SK-N-SH treated with all-trans-retinoic acid at 6 μM for 48 hours (cell line): ENCODE measurements around the gene SPOCK1.

Source experiments
- ESRRG ChIP-seq: fragments of 250-450 bp; sonication (Bioruptor Pico); IDR thresholded peaks from 2 replicates; pipeline ENCODE4 v1.6.1; 2021; ENCODE audit warnings: mild to moderate bottlenecking
- PATZ1 ChIP-seq: fragments of 250-450 bp; sonication (Bioruptor Pico); IDR thresholded peaks from 2 replicates; pipeline ENCODE4 v1.8.0; 2020; ENCODE audit warnings: mild to moderate bottlenecking, moderate library complexity, borderline replicate concordance
- TOX ChIP-seq: fragments of 250-450 bp; sonication (Bioruptor Pico); IDR thresholded peaks from 2 replicates; pipeline ENCODE4 v1.8.0; 2021; ENCODE audit warnings: mild to moderate bottlenecking, moderate library complexity, borderline replicate concordance

GRCh38 chr5:137091472-137091871 is 407.7 kb downstream of the SPOCK1 start:
- no peak for TF ChIP-seq ESRRG (CRISPR knock-in tag)
- no peak for TF ChIP-seq PATZ1
- no peak for TF ChIP-seq TOX (CRISPR knock-in tag)
